ENCODE measurements around the gene FBXW11.
A peak's percentile ranks its signal among the peaks of the same experiment; 100 is the strongest.

FBXW11 gene

DNA sequence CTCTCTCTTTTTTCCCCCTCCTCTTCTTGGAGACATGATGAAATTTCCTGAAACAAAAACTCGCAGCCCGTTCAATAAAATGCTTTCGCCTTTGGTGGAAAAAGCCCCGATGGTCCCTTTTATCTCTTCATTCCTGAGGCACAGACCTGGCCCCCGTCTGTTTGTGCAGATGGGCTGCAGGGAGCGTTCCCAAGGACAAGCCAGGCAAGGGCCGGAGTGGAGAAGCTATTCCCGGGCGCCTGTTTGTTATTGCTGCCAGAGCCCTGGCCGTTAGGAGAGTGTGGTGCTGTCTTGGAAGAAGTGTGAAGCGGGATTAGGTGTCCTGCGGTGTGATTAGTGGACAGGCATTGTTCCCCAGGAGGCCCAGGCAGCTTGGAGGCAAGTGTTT lies 149.0 kb downstream of the FBXW11 start:
- no peak for DNase-seq

DNA sequence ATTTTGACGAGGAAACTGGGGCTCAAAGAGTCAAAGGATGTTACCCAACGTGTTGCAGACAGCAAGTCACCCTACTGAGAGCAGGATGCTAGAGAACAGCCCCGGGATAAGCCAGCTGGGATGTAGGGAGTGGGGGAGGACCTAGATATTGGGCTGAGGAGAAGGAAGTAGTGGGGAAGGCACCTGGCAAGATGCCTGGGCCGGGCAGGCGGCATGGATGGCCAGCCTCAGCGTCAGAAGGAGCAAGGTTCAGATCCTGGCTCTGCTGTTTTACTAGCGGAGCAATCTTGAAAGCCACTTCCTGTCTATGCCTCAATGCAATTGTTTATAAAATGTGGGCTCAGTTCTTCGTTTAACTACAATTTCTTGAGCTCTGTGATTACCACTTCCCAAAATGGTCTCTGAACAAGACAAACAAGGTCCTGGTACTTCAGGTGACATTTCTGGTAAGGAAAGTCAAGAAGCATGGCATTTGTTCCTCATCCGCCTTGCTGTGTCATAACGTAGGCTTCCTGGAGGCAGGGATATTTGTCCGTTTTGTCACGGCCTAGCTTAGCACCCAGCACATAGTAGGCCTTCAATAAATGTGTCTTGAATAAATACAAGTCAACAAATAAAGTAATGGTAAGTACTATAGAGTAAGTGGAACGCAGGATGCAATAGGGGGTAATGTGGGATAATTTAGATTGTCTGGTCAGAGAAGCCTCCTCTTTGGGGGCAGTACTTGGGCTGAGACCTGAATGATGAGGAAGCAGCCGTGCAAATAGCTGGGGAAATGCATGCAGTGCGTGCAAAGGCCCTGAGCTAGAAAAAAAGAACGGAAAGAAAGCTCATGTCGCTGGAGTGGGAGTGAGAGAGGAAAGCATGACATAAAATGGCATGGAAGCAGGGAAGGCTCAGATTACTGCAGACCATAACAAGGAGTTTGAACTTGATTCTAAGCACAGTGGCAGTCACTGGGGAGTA lies 150.4 kb downstream of the FBXW11 start:
- no peak for DNase-seq

DNA sequence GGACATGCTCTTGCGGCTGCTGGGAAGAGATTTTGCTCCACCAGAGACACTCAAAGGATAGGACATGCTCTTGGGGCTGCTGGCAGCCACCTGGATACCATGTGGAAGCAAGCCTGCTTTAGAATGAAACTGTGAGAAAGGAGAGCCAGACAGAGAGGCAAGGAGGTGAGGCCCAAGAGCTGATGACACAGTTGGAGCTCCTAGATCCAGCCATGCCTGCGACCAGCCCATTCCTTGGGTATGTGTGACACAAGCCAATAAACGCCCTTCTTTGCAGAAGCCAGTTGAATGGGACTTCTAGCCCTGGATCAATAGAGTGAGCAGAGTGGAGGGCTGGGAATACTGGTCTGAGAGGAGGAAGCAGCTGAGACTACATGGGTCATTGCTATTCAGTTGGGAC lies 151.2 kb downstream of the FBXW11 start:
- no peak for DNase-seq

DNA sequence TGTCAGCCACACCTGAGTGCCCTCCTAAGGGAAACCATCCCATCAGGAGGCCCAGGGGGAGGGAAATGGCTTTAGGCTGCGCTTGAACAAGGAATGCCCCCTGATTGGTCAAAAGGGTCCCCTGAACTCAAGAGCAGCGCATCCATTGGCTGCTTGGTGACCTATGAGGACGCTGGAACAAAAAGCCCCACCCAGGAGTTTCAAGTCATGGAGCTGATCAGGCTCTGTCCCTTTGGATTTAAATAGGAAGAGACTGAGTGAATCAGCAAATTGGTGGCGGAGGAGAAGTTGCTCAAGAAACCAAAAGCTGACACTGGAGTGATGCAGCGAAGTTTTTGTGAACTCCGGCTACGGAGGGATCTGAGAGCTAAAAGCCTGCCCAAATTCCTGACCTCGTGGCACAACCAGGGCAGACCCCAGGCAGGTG lies 154.2 kb downstream of the FBXW11 start:
- DNase-seq, result peak; percentile 67

DNA sequence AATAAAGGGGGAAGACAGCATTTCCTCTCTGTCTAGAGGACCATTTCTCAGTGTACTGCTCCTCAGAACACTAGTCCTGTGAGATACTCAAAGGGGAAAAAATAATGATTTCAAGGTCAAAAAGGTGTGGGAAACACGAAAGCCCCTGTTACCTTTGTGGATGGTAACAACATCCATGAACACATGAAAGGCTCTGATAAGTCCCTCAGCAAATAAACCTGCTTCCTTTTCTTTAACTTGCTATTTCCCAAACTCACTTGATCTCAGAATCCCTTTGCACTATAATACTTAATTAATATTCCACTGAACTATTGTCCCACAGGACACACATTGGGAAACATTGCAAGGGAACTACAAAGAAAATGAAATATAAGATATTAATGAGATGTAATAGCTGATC lies 155.2 kb downstream of the FBXW11 start:
- DNase-seq, result no peak

DNA sequence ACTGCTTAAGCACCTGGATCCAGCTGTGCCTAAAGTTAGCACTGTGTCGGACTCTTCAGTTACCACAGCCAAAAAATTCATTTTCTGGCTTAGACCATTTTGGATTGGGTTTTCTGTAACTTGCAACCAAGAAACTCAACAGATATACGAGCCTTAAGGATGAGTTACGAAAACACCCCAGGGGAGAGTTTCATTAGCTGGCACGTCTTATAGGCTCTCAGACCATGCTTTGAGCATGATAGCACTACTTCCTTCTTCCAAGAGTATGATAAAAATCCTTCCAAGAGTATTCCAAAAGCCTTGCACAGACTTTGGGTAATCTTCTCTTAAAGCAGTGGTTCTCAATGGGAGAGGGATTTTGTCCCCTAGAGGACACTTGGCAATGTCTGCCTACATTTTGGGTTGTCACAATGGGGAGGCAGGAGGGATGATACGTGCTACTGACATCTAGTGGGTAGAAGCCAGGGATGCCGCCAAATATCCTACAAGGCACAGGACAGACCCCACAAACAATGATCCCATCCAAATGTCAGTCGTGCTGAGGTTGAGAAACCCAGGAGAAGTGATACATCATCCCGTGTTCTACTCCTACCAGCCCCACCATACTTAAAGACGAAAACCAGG lies 156.0 kb downstream of the FBXW11 start:
- DNase-seq, result no peak

DNA sequence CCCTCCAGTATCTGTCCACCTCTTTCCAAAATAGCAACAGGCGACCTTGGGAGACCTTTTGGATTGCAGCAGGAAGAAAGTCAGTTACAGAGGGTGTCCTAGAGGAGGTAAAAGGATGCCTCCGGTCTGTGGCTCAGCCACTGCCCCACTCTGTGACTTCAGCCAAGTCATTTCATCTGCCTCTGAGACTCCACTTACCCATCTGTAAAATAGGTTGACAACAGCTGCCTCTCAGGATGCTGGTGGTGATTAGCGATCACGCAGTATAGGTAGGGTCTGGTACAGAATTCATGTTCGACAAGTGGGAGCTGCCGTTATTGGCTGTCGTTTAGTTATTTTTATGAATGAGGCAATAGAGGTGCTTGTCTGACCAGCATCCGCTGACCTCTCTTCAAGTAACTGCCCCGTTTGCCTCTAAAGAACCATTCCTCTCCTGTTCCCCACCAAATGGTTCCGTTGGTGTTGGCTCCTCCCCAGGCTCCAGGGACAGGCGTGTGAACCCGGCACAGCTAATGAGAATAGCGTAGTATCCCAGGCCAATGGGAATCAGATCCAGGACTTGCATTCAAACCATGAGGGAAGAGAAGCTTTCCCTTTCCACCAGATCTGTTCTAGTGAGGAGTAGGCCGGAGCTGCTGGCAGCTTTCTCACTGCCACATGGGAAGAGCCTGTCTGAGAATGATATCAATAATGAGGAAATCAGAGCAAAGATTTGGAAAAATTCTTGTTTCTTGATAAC lies 156.7 kb downstream of the FBXW11 start:
- no peak for DNase-seq

DNA sequence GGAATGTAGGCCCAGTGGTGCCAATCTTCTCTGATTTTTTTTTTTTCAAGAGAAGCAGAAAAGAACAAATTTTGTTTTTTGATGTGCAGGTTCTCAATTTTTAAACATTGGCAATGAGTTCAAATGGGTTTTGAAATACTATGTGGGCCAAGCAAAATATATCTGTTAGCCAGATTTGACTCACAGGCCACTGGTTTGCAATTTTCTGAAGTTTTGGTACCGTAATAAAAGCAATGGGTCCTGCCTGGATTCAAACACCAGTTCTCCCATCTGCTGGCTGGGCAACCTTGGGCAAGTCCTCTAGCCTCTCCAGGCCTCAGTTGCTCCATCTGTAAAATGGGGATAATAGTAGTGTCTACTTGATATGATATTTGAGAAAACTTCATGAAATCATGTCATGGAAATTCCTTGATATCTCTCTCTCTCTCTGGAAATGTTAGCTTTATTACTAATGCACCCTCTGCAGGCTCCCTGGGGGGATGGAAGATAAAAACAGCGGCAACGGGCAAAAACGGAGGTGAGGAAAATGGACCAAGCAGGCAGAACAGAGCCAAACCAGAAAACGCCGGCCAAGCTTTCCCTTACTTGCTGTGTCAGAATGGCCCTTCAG lies 157.4 kb downstream of the FBXW11 start:
- DNase-seq, result no peak

DNA sequence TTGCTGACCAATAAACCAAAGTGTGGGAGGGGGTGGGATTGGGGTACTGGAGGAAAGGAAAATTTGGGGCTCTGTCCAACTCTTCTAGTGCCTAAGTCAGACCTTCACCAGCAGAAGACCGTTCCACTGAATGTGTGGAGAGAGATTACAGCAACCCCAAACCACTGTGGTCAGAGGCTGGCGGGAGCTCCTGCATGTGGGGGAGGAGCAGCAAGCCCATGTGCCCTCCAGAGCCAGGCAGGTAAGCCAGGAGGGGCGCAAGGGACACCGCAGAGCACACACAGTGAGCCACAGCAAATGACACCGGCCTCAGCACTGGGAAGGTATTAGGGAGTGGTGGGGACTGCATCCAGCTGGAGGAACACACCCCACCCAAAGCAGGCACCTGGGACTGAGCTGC lies 158.0 kb downstream of the FBXW11 start:
- DNase-seq, result no peak

DNA sequence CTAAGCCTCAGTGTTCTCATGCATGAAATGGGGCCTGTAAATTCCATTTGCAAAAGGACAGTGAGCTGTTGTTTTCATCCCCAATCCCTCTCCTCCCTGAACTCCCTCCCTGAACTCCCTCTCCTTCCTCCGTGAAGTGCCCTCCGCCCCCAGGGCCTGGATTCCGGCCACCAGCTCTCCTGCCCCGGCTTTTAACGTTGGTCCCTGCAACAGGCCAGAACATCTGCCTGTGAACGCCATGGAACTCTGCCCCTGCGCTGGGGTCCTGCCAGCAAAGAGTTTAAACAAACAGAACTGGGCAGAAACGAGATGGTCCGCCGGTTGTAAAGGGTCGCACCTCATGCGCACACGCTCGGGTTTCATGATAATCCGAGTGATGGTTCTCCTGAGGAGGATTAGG lies 158.4 kb downstream of the FBXW11 start:
- DNase-seq, result no peak

DNA sequence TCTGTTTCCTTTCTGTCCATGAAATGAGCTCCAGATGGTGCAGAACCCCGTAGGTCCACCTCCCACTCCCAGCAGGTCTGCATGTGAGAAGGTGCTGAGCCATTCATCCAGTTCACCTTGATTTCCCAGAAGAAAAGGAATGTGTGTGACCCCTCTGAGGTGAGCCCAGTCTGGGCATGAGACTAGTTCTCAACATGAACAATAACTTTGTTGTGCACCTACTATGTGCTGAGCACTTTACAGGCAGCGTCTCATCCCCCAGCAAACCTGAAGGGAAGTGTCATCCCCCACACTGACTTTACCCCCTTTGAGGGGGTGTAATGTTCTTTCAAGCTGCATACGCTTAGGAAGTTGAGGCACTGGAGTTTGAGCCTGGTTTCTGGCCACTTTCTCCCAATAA lies 159.4 kb downstream of the FBXW11 start:
- no peak for DNase-seq

DNA sequence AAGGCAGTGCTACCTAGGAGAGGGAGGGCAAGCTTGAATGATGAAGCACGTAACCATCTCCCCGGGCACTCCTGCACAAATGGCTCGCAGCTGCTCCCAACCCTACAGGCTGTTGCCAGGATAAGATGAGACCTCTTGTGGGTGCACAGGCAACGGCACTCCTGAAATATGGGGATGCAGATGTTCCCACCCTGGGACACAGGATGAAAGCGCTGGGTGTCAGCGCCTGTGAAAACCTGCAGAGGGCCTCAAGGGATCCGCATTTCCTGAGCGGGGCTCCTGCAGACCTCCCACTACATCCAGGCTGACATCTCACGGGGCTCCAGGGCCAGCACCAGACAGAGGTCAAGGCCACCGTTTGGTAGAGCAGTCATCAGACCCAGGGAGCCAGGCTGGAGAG lies 160.1 kb downstream of the FBXW11 start:
- no peak for DNase-seq

DNA sequence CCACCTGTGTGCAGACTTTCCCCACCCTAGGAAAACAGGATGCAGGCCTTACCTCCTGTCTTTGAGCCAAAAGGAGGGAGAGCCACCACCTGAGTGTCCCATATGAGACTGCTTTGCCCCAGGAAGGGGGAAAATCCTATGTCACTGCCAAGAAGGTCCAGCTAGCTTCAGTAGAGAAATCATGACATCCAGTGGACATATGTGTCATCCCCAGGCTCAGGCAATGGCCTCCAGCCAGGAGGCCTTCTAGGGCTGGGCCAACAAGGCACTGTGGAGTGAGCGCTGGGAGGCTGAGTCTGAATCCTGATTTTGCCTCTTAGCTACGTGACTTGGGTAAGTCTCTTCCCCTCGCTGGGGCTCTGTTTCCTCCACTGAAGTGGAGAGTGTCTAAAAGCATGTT lies 160.6 kb downstream of the FBXW11 start:
- no peak for DNase-seq

DNA sequence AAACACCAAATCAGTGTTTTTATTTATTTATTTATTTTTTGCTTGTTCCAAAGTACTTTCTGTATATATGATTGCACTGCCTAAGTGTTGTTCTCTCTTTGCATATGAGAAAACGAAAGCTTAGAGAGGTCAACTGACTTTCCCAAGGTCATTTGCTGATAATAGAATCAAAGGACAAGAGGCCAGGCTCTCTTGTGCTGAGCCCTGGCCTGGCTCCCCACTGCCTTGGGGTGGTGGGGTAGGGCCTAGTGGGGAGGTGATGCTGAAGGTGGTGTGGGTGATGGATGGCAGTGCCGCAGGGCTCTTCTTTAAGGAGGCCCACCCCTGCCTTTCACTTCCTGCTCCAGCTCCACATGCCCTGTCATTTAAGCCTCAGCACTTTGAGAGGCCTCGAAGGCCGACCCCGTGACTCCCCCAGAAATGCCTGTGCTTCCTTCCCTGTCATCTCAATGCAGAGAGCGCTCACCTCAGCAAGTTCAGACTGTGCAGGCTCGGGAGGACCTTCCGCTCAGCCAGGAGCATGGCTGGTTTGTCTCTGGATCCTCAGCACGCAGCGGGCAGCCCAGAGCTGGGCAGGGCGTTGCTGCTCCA lies 161.3 kb downstream of the FBXW11 start:
- no peak for DNase-seq

DNA sequence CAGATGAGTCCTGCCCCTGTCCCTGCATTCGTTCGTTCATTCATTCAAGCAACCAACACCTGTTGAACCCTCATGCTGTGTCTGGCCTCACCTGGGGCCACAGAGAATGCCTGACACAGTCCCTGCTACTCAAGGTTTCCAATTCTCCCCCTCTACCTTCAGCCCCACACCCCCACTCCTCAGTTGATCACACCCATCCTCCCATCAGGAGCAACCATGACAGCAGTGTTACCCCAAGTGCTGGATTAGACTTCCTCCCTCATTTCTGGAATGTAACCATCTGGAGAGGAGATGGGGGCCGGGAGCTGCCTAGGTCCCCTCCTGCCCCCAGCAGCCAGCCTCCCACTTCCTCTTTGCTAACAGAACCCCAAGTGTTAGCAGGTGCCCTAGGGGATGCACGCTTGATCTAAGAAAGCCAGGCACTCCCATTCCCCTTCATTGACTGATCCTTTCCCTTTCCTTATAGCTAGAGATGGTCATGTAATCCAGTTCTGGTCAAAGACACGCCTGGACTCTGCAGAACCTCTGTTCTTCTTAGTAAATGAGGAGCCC lies 163.6 kb downstream of the FBXW11 start:
- no peak for DNase-seq

DNA sequence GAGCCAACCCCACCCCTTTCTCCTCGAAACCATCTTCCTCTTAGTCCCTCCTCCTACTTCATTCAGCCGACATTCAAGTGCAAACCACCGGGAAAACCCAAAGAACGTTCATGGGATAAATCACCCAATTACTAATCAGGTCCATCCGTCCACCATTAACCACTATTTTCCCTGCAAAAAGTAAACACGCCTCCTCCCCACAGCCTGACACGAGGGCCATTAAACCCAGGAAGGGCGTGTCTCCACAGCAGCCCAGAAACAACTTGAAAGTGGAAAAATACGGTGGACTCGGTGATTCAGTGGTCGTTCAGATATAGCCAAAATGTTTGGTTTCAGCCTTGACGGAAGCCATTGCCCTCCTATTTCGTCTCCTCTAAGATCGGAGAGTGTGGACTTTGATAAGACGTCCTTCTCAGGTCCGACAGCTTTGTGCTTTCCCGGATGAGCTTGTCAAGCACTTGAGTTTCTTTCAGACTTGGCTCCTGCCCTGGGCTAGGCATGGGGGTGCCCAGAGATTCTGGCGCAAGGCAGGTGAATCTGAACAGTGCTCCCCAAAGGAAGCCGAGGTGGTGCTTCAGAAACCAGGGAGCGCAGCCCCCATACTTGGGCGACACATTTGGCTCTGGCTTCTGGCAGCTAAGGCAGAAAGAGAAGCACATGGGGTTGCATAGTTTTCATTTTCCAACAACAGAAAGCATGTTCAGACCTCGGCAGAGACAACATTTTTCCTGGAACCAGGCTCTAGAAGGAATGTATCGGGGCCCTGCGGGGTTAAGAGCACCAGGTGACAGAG lies 164.3 kb downstream of the FBXW11 start:
- no peak for DNase-seq

DNA sequence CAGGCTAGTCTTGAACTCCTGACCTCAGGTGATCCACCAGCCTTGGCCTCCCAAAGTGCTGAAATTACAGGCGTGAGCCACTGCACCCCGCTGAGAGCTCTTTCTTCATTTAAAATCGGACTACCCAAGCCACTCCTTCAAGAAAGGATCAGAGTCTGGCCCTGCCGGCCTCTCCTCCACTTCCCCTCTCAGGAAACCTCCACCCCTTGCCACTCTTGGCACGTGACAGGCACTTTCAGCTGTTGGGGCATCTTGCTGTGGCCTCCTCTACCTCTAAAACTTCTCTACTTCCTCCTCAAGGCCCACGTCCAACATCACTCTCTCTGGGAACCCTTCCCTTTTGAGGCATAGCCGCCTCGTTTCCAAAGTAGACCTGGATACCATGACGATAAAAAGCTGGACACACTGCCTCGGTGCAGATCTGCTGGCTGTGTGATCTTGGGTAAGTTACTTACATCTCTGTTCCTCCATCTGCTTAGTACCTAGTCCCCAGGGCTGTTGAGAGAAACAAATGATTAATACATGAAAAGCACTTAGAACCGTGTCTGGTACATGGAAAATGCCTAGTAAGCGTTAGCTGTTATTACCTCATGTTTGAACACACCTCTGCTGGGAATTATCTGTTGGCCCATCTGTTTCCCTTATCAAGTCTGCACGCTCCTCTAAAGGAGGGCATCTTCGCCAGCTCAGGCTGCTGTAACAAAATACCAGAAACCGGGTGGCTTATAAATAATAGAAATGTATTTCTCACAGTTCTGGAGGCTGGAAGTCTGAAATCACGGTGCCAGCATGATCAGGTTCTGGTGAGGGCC lies 165.5 kb downstream of the FBXW11 start:
- DNase-seq, result peak; percentile 39

DNA sequence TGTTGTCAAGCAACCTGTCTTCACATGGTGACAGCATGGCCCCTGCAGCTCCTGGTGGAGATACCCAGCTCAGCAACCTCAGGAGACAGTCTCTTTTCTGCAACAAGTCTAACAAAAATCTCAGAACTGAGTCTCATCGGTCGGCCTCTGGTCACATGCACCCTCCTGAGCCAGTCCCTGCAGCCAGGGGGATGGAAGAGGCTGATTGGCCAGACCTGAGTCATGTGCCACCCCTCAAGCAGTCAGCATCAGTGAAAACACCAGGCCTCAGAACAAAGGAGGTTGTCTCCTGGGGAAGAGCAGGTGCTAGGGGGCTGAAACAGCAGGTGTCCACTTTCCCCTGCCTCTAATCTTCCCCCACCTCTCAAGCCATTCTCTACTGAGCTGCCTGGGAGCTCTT lies 166.4 kb downstream of the FBXW11 start:
- DNase-seq, result no peak

DNA sequence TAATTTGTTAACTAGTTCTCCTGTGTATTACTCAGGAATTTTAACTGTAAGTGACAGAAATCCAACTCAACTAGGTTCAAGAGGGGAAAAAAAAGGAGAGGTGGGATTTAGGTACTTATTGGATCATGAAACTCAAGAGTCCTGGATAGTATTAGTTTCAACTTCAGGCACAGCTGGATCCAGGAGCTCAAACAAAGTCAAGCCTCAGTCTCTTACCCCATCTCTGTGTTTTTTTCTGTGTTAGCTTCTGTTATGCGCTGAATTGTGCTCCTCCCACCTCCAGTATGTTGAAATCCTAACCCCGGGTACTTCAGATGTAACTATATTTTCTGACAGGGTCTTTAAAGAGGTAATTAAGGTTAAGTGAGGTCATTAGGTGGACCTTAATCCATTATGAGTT lies 167.3 kb downstream of the FBXW11 start:
- DNase-seq, result no peak

DNA sequence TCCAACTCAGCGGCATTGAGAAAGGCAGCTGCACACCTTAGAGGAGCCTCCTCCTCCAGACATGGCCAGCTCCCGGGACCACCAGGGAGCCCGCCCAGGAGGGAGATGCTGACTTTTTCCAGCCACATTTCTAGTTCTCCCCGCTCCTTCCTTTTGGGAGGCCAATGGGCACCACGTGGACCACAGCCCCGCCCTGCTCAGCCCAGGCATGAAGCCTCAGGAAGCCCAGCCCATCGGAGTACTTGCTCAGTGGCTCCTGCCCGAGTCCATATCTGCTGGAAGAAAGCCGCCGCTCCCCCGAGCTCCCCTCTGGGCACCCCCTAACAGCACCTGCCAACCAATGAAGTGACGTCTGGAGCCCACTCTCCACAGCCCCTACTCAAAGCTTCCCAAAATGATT lies 168.4 kb downstream of the FBXW11 start:
- no peak for DNase-seq

DNA sequence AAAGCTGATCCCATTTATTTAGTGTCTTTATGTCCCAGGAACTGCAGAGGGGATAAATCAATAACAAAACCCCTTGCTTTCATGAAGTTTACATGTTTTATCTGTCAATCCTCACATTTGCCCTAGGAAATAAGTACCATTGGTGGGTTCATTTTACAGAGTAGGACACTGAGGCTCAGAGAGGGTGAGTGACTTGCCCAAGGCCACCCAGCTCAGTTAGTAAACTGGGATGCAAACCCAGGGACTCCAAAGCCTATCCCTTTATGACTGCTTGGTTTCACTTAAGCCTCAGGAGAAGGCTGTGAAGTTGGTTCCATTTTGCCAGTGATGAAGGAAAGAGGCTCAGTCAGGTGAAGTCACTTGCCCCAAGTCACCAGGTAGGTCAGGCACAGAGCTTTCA lies 168.9 kb downstream of the FBXW11 start:
- DNase-seq, result no peak
